ENCODE results near the gene TRIM49D1.
"Not testable (repeated sequence)": the region's sequence is repeated elsewhere in the genome, so short reads cannot be mapped to it uniquely, and the experiment has no call there.

DNA sequence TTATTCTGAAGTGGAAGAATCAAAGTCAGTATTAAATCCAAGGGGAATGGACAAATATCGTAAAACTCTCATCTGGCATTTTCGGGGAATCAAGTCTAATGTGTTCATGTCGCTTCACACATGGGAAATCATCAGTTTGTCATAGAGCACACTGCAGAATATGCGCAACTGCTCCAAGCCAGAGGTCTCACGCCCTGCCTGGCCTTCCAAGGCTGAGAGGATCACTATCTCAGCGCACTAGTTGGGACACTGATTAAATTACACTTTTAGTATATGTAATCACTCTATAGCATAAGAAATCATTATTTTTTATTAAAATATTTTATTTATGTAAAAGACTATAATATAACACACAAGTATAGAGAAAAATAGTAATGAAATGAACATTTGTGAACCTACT lies 38.8 kb upstream of the TRIM49D1 start:
- not testable (repeated sequence) for TF ChIP-seq CTCF (conservative IDR thresholded peaks at IDR 0.05; ENCODE audit: low read length); EZH2phosphoT487 (IDR thresholded peaks at IDR 0.05; ENCODE audit: borderline replicate concordance, low read depth, low read length)
